BJ (cell line): ENCODE results near the gene ABCB6. TPM values are rescaled to one million over a fixed set of nuclear protein-coding genes. Genes with fewer than 3 reads are reported as not detected.

Experiments used
- CTCF ChIA-PET: fragments of 350-600 bp; formaldehyde crosslinking; extraction: SDS; loops from one replicate; lab custom pipeline; 2021; ENCODE audit warnings: antibody characterized with exemption, inconsistent platforms; lab: Yijun Ruan, JAX
- POLR2A ChIA-PET: fragments of 300-600 bp; sonication (Branson Sonifier 250); formaldehyde crosslinking; extraction: SDS; loops from one replicate; lab custom pipeline; 2021; ENCODE audit warnings: antibody characterized with exemption; lab: Charles Lee
- DNase-seq: peaks from one replicate; pipeline ENCODE4 v3.0.0-alpha.2; 2011; ENCODE audit warnings: low read depth
- H3K27me3 ChIP-seq: 2 replicates; pipeline ENCODE4 v1.6.0; 2011; ENCODE audit warnings: low read length; ENCODE audit not compliant: control insufficient read depth, insufficient read depth
- H3K36me3 ChIP-seq: 2 replicates; pipeline ENCODE4 v1.5.1; 2011; ENCODE audit warnings: low read length; ENCODE audit not compliant: control insufficient read depth, insufficient read depth
- H3K4me3 ChIP-seq: 2 replicates; pipeline ENCODE4 v1.5.1; 2011; ENCODE audit warnings: low read depth, mild to moderate bottlenecking, control low read depth, low read length
- polyA plus RNA-seq: library from polyadenylated mRNA; depleted of rRNA; stranded (reverse); fragments of >200 nt; gene quantifications from 2 replicates; pipeline ENCODE4 v1.2.3, GENCODE V29; 2011
- TF ChIP-seq, protein P1 (sequence below): IDR thresholded peaks from 2 replicates; pipeline ENCODE4 v1.5.1; 2011; ENCODE audit warnings: low read depth, mild to moderate bottlenecking, control low read depth, inconsistent platforms, low read length, moderate library complexity; ENCODE audit not compliant: insufficient read depth

The ABCB6 gene
- polyA plus RNA-seq, 1 experiment: 33.4 TPM

DNA sequence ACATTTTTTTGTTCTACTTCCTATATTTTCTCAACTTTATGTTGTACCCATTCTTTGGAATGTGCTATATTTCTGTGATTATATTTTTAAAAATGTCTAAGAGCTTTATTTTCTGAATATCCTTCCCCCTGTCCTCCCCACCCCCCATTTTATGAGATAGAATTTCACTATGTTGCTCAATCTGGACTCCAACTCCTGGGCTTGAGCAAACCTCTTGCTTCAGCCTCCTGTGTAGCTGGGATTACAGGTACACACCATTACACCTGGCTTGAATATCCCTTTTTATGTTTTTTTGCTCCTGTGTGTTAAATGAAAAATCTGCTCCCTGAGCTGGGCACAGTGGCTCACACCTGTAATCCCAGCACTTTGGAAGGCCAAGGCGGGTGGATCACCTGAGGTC, 21.4 kb downstream of the ABCB6 start:
- H3K36me3 ChIP-seq: no peaks in the 10 kb centered on the region
- ChIA-PET CTCF (interaction anchor here (0.9 to 2.1 kb wide), 3 partner anchors 9 to 26 kb away, joined by 4 to 7 read pairs (median 4); partner anchors contain the start of gene ZFAND2B), POLR2A (no interaction called here)
- TF ChIP-seq, protein P1, sequence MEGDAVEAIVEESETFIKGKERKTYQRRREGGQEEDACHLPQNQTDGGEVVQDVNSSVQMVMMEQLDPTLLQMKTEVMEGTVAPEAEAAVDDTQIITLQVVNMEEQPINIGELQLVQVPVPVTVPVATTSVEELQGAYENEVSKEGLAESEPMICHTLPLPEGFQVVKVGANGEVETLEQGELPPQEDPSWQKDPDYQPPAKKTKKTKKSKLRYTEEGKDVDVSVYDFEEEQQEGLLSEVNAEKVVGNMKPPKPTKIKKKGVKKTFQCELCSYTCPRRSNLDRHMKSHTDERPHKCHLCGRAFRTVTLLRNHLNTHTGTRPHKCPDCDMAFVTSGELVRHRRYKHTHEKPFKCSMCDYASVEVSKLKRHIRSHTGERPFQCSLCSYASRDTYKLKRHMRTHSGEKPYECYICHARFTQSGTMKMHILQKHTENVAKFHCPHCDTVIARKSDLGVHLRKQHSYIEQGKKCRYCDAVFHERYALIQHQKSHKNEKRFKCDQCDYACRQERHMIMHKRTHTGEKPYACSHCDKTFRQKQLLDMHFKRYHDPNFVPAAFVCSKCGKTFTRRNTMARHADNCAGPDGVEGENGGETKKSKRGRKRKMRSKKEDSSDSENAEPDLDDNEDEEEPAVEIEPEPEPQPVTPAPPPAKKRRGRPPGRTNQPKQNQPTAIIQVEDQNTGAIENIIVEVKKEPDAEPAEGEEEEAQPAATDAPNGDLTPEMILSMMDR: no peak
- no peak overlapping the region for H3K4me3 ChIP-seq
- no peak for DNase-seq
- H3K27me3 ChIP-seq: no peaks in the 10 kb centered on the region

DNA sequence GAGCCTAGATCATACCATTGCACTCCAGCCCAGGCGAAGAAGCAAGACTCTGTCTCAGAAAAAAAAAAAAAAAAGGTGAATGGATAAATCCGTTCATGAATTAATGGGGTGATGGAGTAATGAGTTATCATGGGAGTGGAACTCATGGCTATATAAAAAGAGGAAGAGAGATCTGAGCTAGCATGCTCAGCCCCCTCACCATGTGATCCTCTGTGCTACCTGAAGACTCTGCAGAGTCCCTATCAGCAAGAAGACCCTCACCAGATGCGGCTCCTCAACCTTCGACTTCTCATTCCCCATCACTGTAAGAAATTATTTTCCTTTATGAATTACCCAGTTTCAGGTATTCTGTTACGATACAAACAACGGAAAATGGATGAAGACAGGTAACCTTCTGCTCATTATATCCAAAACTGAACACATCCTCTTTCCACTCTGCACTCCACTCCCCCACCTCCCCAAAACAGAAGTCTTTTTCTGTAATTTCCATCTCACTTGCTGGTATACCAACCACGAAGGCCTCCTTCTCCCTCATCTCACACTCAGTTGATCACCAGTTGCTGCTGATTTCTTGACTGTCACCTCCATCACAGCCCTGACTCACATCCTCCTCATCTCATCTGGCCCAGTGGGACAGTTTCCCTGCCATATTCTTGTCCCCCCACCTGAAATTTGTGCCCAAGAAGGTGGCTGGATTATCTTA, 31.9 kb downstream of the ABCB6 start:
- POLR2A ChIA-PET: no interaction called here
- DNase-seq: no peak
- no peaks in the 10 kb centered on the region for H3K27me3 ChIP-seq
- H3K36me3 ChIP-seq: peaks cover 16% of the 10 kb centered on the region
- TF ChIP-seq, protein P1: no peak
- no peak overlapping the region for H3K4me3 ChIP-seq
- CTCF ChIA-PET: no interaction called here

DNA sequence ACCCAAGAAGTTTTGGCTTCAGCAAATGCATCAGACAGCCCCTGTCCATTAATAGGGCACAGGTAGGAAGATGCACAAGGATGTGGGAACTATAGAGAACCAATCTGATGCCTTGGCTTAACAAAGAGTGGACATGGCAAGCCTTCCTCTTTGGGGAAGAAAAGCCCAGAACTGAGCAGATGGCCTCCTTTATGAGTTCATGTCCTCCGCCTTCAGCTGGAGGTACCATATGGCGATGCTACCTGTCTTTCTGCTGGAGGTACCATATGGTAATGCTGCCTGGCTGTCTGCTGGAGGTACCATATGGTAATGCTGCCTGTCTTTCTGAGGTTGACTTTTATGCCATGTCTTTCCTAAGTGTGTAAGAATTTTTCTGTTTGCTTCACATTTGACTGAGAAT, 34.6 kb downstream of the ABCB6 start:
- CTCF ChIA-PET: no interaction called here
- no peak for DNase-seq
- TF ChIP-seq, protein P1: no peak
- peaks cover 37% of the 10 kb centered on the region for H3K36me3 ChIP-seq
- H3K27me3 ChIP-seq: no peaks in the 10 kb centered on the region
- no peak overlapping the region for H3K4me3 ChIP-seq
- POLR2A ChIA-PET: no interaction called here

DNA sequence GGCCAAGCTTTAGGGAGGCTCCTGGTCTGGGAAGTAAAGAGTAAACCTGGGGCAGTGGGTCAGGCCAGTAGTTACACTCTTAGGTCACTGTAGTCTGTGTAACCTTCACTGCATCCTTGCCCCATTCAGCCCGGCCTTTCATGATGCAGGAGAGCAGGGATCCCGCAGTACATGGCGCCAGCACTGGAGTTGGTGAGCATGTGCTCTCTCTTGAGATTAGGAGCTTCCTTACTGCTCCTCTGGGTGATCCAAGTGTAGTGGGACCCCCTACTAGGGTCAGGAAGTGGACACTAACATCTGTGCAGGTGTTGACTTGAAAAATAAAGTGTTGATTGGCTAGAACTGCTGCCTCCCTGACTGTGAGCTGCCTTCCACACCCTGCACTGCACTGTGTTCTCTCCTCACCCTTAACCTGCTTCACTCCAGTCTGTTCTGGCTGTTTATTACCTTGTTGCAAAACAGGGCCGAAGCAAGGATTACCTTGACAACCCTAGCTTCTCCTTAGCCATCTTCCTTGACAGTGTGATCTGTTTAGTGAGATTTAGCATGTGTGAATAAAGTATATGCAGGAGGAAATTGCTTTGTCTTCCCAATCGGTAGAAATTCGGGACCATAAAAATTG, 35.5 kb downstream of the ABCB6 start:
- ChIA-PET POLR2A (no interaction called here), CTCF (interaction anchor here (1.6 to 2.7 kb wide), 3 partner anchors 10 to 35 kb away, joined by 4 to 13 read pairs (median 4); partner anchors contain the start of gene SLC23A3)
- Histone ChIP-seq H3K27me3 (no peaks in the 10 kb centered on the region), H3K4me3 (no peak overlapping the region), H3K36me3 (peaks cover 37% of the 10 kb centered on the region)
- TF ChIP-seq, protein P1: no peak
- DNase-seq: no peak

DNA sequence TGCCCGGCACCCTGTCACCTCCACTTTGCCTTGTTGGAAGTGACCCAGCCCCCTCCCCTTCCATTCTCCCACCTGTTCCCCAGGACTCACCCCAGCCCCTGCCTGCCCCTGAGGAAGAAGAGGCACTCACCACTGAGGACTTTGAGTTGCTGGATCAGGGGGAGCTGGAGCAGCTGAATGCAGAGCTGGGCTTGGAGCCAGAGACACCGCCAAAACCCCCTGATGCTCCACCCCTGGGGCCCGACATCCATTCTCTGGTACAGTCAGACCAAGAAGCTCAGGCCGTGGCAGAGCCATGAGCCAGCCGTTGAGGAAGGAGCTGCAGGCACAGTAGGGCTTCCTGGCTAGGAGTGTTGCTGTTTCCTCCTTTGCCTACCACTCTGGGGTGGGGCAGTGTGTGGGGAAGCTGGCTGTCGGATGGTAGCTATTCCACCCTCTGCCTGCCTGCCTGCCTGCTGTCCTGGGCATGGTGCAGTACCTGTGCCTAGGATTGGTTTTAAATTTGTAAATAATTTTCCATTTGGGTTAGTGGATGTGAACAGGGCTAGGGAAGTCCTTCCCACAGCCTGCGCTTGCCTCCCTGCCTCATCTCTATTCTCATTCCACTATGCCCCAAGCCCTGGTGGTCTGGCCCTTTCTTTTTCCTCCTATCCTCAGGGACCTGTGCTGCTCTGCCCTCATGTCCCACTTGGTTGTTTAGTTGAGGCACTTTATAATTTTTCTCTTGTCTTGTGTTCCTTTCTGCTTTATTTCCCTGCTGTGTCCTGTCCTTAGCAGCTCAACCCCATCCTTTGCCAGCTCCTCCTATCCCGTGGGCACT, 36.2 kb downstream of the ABCB6 start:
- ChIA-PET POLR2A (no interaction called here), CTCF (interaction anchor here (1.6 to 2.7 kb wide), 4 partner anchors 10 to 95 kb away, joined by 4 to 13 read pairs (median 6); partner anchors contain the start of gene SLC23A3)
- peaks cover 37% of the 10 kb centered on the region for H3K36me3 ChIP-seq
- DNase-seq: no peak
- H3K27me3 ChIP-seq: no peaks in the 10 kb centered on the region
- TF ChIP-seq, protein P1: no peak
- no peak overlapping the region for H3K4me3 ChIP-seq
